ENCODE results near the gene WDTC1. TPM values are rescaled to one million over a fixed set of nuclear protein-coding genes. Genes with fewer than 3 reads are reported as not detected.

Gene WDTC1
- total and polyA plus RNA-seq, 2 donors (not counting 1 experiment from before 2014, with no cell fraction given): 32.5 to 69.1 TPM

GRCh38 chr1:27343639-27344025 lies 109.2 kb downstream of the WDTC1 start:
- WGBS (ENCODE audit: insufficient coverage): 0% methylated on average over 1 of the region's 5 CpGs
- peak overlapping the region; percentile 85 to 88 for H3K27ac ChIP-seq (ENCODE audit: low read length in 2 of 2)
- H3K4me1 Mint-ChIP-seq: peaks cover 67% of the 10 kb centered on the region

More at GRCh38 chr1:27343639-27344025, 109.2 kb downstream of the WDTC1 start:
- H3K27me3 ChIP-seq (replicated peaks in 1 of 4; ENCODE audit: control extremely low read depth in 1 of 4, control insufficient read depth in 3 of 4, insufficient read depth in 4 of 4, low read length in 3 of 4): no peaks in the 10 kb centered on the region
- peaks cover 51% of the 10 kb centered on the region for H3K79me2 ChIP-seq (ENCODE audit: control insufficient read depth, insufficient read depth, low read length)
- H3K4me1 ChIP-seq (ENCODE audit: control insufficient read depth in 2 of 2, insufficient read depth in 2 of 2, low read length in 2 of 2): peaks cover 37 to 60% of the 10 kb centered on the region in 2 donors
- Mint-ChIP-seq H3K4me3 (peak overlapping the region; percentile 96), H3K9me3 (ENCODE audit: insufficient read depth) (no peaks in the 10 kb centered on the region), H3K27ac (peak overlapping the region; percentile 98), H3K27me3 (no peaks in the 10 kb centered on the region)
- TF ChIP-seq CTCF (IDR thresholded peaks at IDR 0.05) (no peak), EZH2 (IDR thresholded peaks at IDR 0.05; ENCODE audit: borderline replicate concordance, insufficient read depth, low read depth, low read length, poor library complexity, severe bottlenecking) (no peak)
- peak overlapping the region; percentile 89 for H3K4me2 ChIP-seq (replicated peaks; ENCODE audit: low read depth, low read length, poor library complexity, severe bottlenecking)
- no peak for ATAC-seq (ENCODE audit: low read depth)
- POLR2A ChIA-PET: interaction anchor here (0.9 to 1.6 kb wide), 2 partner anchors 14 to 96 kb away, joined by 4 to 6 read pairs; no protein-coding TSS in a partner anchor
- intact Hi-C loops (cut with micrococcal nuclease): no loop called here
- peak overlapping the region; percentile 84 for H2AFZ ChIP-seq (ENCODE audit: insufficient read depth, low read depth, low read length, poor library complexity, severe bottlenecking)
- H4K20me1 ChIP-seq (ENCODE audit: control insufficient read depth, insufficient read depth, low read length, poor library complexity, severe bottlenecking): peaks cover 12% of the 10 kb centered on the region
- peak overlapping the region; percentile 77 for H3K9ac ChIP-seq (ENCODE audit: low read length)
- peaks cover 0 to 33% of the 10 kb centered on the region in 2 experiments for H3K36me3 ChIP-seq (replicated peaks in 1 of 2; ENCODE audit: control extremely low read depth in 1 of 2, control insufficient read depth in 1 of 2, extremely low read depth in 1 of 2, insufficient read depth in 2 of 2, low read length in 1 of 2)
- H3K9me3 ChIP-seq (ENCODE audit: control extremely low read depth in 1 of 3, control insufficient read depth in 2 of 3, insufficient read depth in 1 of 3, low read length in 2 of 3): peaks cover 0 to 7% (median 0%) of the 10 kb centered on the region in 3 donors
- peak overlapping the region; percentile 61 to 89 (median 78) for H3K4me3 ChIP-seq (ENCODE audit: control extremely low read depth in 1 of 5, extremely low read depth in 1 of 5, insufficient read depth in 1 of 5, low read depth in 2 of 5, low read length in 4 of 5)
- no peak for DNase-seq
- CTCF ChIA-PET: interaction anchor here (0.6 to 12.7 kb wide), 4 partner anchors 11 to 425 kb away, joined by 3 to 132 read pairs (median 18); no protein-coding TSS in a partner anchor

Measured in B cell (primary cell).